SIG-M5 treated with dmso at 0.1 percent for 504 hours (cell line): ENCODE data around the gene LEPR.
A peak's percentile ranks its signal among the peaks of the same experiment; 100 is the strongest.

Experiments
- DNase-seq: peaks from one replicate; lab custom pipeline; 2025; ENCODE audit not compliant: unreplicated experiment; lab: John Stamatoyannopoulos, UW

Gene LEPR

DNA sequence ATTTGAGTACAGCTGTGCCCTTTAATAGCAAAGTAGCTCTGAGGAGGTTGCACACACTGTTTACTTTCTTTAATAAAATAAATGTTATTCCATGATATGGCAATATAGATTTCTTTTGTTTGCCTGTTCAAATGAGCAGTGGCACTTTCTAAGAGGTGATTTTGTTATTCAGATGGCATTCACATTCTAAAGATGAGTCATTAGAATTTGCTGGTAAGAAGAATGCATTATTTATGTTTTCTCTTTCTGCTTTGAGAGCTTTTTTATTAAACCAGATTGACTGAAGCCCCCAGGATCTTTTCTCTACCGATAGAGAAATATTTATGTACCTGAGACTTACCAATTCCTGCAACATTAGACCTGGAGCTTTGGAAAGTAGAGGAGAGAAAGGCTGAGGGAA, 11.2 kb upstream of the LEPR start:
- DNase-seq: no peak

DNA sequence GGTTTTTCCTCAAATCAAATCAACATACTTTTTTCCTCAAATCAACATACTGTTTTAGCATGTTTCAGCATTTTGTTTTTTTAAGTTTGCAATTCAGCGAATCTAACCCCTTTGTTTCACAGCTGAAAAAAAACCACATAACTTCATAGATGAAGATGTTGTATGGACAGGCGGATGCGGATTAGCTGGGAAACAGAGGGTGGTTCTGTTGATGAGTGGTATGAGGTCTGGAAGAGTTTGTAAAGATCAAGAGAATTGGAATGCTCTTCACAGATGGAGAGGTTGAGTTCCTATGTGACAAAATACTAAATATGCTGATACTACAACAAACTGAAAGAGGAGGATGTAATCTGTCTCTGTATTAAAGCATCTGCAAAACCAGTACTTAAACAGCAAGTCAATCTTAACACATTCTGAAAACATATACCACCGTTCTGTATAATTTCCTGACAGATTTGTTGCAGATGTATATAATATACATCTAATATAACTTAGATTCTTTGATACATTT, 10.6 kb upstream of the LEPR start:
- DNase-seq: no peak

DNA sequence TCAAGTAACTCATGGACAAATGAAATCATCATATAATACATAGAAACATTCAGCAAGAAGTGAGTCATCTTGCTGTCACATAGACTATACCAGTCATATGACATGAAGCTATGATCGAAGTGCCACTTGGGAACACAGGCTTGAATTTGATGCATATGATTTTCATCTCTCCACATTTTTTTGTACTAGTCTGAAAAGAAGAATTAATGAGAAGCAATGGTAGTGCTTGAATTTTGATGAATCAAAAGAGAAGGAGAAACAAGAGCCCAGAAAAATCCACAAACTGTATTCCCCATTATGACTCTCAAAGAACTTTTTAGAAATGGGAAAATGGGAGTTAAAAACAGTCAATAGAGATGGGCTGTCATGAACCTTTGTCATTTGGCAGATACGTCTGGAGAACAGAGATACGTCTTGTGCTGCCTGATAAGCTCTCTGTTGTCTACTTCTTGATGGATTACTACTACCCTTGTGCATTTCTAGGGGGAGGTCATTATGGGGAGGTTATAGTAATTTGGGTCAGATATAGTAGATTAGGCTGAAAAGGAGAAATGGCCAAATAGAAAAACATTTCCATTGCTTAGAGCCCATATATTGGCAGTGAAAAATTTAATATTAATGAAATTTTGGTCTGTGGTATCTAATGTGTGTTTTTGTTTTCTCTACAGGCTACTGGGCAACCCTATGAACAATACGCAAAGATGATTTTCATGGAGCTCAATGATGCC, 8.0 kb upstream of the LEPR start:
- no peak for DNase-seq

DNA sequence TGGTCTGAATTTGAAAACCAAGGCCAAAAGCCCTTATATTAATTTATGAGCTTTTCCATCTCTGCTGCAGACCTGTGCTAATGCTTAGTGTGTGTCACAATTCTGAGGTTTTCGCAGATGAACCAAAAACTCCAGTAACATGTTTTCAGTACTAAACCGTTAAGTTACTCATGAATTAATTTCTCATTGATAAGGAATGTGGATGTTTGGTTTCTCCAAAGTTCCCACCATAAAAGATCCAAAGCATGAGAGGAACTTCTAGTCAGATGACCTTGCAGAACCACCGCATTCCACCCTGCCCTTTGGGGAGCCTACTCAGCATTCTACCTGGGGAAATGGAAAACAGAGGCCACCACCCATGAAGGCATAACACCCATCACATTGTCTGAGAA, 7.5 kb upstream of the LEPR start:
- DNase-seq: no peak

DNA sequence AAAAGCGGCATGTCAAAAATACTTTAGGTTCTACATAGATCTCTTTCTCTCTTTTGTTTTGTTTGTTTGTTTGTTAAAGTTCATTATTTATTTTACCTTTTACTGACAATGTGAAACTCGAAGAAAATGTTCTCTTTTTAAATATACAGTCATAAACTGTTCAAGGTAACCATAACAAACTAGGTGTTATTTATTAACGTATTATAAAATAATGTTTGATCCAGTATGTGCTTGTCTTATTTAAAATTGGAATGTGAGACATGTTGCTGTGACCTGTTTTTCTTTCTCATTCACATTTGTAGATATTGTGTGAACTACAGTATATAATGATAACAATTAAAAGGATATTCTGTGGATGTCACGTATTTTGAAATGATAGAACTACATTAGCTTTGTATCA, 5.9 kb upstream of the LEPR start:
- DNase-seq: no peak

DNA sequence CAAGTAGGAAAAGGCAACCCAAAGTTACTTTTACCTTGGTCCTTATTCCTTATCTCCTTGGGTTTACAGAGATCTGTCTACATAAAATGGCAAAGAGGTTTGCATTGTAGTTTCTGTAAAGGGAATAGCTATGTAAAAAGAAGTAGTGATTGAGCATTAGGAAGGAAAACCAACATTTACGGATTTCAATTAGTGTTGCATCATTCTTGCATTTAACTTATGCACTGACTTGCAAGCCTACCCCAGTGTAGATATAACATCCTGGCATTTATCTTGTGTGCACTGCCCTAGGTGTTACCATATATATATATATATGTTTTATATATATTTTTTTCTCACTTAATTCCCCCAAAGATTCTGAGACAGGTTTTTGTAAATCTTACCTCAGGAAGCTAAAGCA, 3.7 kb upstream of the LEPR start:
- no peak for DNase-seq

DNA sequence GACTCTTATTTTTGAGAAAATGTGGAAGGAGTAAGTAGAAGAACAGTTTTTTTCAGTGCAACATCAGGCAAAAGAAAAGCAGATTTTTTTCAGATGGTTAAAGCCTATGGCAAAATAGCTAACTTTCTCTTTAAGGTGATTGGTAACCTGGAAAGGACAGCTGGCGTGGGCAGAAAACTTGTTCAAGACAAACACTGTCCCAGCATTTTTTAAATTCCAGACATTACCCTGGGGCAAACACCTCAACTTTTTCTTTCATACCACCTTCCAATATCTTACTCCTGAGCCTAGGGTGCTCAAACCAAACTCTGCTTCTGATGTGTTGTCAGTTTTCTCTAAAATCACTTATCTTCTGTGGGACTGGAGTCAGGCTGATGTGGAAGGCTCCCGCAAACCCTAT, 2.7 kb upstream of the LEPR start:
- DNase-seq: no peak

DNA sequence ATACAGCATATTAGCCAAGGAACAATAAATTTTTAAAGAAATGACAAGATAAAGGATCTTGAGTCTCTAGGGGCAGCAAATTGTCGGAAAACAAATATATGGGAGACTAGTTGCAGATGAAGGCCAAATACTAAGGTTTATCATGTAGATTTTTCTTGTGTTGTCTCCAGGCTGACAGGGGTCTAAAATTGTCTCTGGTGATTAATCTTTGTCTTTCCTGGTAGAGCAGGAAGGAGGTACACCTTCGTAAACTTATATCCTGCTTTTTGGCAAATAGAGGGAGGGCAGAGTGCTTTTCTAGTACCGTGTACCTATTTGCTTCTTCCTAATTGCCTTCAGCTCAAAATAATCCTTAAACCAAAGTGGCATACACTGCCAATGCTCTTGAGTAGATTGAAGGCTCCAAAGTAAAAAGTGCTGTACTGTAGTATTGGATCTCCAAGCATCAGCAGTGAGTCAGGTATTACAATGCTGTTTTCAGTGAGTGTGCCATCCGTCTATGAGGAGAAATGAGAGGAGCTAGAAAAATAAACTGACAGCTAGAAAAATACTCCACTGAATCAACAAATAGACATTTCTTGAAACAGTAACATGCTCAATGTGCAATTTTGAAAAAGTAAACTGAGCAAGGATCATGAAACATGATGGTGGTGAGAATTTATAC, 1.8 kb upstream of the LEPR start:
- DNase-seq: no peak

DNA sequence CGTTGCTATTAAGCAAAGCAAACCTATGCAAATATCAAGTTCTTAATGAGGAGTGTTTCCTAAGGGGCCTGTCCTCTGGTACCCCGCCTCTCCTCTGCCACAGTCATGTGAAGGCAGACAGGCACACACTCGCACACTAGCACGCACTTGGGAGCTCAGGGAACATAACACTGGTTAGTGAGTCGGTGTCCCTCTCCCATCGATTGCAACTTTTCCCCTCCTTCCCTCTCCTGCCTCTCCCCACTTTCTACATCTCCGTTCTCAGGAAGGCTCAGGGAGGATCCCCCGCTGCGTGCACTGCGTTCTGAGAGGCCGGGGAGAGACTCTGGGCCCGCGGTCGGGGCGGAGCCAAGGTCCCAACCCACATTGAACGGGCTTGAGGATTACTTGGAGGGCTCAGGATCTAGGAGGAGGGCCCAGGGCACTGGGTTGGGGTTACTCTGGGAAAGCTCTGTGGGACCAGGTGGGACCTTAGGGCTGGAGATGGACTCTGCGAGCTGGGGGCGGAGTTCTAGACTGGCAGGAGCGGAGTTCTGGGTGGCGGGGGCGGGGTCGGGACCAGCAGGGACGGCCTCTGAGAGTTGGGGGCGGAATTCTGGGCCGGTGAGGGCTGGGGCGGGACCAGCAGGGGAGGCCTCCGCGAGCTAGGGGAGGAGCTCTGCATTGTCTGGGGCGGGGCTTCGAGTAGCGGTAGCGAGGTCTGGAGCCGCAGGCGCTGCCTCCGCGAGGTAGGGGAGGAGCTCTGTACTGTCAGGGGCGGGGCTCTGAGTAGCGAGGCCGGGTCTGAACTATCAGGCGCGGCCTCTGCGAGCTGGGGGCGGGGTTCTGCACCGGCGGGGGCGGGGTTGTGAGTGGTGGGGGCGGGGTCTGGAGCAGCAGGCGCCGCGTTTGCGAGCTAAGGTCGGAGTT, 533 bp upstream of the LEPR start:
- peak; percentile 96 for DNase-seq

DNA sequence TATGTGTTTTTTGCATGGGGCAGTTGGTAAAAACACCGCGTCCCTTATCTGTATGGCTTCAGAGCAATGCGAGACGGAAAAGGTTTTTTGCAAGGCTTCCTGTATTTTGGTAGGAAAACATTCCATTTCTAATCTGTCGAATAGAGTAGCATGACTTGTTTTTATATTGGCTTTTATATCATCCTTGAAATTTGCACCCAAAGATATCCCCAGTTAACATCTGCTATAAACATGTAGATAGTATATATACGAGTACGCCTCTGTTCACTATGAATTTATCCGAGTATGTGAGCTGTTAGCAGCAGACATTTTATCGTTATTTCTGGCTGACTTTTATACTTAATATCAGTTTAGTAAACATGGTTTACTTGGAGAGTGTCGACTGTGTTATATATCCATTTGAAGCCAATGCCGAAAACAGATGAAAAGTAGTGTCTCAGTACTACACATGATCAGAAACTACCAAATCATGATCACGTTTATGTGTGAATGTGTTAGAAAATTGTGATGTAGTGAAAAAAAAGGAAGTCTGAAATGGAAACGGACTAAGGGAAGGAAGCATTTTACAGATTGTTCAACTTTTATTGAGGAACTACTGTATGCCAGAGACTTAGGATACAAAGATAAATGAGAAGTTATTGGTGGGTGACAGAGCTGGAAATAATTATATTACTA, 1.0 kb downstream of the LEPR start:
- peak; percentile 55 for DNase-seq

DNA sequence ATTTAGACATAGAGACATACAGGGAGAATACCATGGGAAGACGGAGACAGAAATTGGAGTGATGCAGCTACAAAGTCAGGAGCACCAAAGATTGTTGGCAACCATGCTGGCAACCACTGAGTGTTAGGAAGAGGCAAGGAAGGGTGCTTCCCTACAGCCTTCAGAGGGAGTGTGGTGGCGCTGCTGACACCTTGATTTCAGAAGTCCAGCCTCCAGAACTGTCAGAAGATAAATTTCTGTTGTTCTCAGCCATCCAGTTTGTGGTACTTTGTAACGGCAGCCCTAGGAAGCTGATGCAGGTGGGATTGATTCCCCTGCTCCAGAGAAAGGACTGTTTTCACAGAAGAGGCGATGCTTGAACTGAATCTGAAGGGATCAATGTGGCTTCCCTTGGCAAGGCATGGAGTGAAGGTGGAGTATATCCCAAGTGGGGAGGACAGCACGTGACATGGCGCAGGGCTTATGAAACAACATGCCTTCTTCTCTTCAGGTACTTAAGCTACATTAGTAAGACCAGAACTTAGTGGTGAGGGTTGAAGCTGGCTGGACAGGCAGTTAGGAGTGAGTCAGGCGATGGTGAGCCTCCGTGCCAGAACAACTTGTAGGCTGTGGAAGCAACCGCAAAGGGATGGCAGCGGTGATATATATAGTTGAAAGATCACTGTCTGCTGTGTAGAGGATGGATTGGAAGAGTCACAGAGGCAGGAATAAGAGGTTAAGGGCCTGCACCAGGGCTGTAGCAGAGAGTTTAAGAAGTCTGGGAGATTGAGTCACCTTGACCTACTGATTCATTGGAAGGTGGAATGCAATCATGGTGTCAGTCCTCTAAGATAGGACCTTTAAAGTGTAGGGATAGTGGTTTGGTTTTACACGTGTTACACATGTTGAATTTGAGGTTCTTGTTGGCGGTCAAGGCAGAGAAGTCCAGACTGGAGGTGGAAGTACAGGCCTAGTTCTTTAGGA, 2.1 kb downstream of the LEPR start:
- no peak for DNase-seq

DNA sequence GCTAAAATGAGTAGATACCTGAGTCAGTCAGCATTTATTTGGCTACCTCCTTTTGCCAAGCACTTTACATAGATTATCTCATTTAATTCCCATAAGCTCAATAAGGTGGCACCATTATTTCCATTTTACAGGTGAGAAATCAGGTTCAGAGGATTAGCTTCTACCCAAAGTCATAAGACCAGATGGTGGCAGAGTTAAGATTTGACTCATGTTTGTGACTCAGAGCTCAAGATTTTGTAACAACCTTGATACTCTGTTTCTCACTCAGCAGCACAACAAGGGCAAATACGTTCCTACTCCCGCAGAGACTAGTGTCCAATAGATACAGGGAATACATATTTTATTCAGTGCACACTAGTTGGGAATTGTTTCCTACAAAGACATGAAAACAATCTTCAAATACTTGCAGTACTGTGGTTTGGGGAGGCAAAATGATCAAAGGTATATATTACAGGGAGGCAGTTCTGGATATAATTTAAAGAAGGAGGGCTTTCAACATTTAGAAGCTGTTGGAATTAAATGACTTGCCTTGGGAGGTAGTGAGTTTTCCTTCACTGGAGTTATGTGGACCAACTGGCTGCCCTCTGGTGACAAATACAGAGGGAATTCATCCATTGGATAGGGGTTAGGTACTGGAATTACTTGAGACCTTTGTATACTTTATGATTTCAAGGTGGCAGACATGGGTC, 3.6 kb downstream of the LEPR start:
- peak; percentile 13 for DNase-seq

DNA sequence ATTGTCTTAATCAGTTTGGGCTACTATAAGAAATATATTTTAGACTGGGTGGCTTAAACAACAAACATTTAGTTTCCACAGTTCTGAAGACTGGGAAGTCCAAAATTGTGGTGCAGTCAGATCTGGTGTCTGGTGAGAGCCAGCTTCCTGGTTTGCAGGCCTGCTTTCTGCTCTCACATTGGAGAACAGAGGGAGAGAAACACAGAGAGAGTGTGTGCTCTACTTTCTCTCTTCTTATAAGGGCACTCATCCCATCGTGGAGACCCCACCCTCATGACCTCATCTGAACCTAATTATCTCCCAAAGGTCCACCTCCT, 4.1 kb downstream of the LEPR start:
- DNase-seq: no peak

DNA sequence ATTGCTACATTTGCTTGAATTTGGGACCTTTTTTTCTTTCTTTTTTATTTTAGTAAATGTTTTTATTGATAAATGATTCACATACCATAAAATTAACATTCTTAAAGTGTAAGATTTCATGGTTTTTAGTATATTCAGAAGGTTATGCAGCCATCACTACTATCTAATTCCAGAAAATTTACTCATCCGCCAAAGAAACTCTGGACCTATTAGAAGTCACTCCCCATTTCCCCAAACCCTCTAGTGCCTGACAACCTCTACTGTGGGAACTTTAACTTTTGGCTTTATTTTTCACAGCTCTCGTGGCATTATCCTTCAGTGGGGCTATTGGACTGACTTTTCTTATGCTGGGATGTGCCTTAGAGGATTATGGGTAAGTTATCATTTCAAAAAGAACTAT, 4.5 kb downstream of the LEPR start:
- DNase-seq: no peak

DNA sequence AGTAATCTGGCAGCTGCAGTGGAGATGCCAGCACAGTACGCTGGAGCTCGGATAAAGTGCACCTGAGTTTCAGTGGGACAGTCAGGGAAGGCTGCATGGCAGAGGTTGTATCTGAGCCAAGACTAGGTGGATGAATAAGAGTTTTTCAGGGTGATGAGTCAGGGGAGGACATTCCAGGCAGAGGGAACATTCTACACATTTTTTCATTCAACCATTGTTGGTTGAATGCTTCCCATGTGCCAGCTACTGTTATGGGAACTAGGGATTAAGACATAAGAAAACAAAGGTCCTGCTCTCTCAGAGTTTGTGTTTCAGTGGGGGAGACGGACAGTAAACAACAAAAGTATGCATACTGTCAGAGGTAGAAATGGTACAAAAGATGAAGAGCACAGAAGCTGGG, 5.2 kb downstream of the LEPR start:
- DNase-seq: no peak

DNA sequence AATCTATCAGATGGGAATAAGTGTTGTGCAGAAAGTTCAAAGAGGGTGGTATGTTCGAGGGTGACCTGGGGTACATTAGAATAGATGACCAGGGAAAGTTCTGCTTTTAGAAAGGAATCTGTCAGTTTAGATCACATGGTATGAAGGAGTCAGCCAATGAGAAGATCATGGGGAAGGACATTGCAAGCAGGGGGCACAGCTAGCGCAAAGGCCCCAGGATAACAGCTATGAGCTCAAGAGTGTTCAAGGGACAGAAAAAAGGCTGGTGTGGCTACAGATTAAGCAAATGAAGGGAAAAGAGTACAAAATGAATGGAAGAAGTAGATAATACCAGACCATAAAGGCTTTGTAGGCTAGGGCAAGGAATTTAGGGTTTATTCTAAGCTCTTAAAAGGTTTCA, 8.6 kb downstream of the LEPR start:
- DNase-seq: no peak

DNA sequence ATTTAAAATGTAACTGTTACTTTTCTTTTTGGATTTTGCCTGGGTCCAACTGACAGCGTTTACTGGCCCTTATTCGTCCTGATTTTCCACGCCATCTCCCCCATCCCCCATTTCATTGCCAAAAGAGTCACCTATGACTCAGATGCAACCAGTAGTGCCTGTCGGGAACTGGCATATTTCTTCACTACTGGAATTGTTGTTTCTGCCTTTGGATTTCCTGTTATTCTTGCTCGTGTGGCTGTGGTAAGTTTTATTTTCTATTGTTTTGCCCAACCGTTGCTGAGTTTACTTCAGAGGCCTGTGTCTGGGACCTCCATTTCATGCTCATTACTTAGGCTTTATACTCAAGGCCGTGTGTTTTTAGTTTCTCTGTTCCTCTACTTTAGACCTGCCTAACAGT, 9.3 kb downstream of the LEPR start:
- no peak for DNase-seq

DNA sequence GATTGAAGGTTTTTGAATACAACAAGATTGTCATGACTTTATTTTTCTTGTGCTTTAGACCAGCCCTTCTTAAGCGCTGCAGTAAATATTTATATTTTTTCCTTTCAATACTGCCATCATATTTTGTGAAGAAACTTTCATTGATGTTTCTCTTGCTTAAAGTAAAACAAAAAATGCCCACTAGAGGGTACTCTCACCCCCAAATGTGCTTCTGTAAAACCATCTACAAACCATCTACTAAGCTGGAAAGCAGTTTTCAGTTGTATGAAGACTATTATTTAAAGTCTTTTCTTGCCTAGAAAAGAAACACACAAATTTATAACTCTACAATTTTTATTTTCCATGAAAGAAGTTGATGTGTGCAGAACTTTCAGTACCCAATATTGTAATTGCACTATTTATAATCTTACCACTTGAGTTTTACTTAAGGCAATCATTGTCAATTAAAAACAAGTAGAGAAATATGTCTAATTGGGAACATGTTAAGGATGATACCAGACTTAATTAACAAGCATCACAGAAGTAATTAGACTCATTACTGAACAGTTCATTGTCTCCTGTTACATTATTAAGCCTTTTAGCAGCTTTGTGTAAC, 10.7 kb downstream of the LEPR start:
- DNase-seq: peak; percentile 28

DNA sequence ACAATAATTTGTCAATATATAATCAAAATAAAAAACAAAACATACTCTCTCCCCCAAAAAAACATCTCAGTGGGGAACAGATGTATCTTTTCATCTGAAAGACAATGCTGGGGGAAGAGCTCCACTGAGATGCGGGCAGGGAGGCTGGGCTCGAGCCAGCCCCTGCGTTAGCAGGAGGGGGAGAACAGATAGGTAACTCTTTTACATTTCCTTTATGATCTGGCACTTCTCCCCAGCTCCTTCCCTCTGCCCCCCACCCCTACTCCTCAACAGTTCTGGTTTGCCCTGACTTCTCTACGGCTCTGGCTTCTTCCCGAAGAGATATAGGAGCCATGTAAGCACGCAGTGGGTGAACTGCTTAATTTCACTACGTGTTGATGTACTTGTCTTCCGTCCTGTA, 12.4 kb downstream of the LEPR start:
- DNase-seq: no peak
